SKM-1 treated with dmso at 0.1 percent for 144 hours (cell line): ENCODE measurements around the gene PRKN.
"Not testable (repeated sequence)": the region's sequence is repeated elsewhere in the genome, so short reads cannot be mapped to it uniquely, and the experiment has no call there.

Experiments
- DNase-seq: peaks from one replicate; lab custom pipeline; 2025; ENCODE audit not compliant: unreplicated experiment; lab: John Stamatoyannopoulos, UW

The PRKN gene

GRCh38 chr6:161830866-161831616, 896.5 kb downstream of the PRKN start:
- no peak for DNase-seq

- no peak for DNase-seq
Measured at GRCh38 chr6:161829291-161829729, 898.3 kb downstream of the PRKN start.

- DNase-seq: no peak
Measured at GRCh38 chr6:161828355-161828754, 899.2 kb downstream of the PRKN start.

- DNase-seq: no peak
Measured at GRCh38 chr6:161826512-161826911, 901.1 kb downstream of the PRKN start.

GRCh38 chr6:161822204-161822603, 905.4 kb downstream of the PRKN start:
- not testable (repeated sequence) for DNase-seq

- DNase-seq: no peak
Measured at GRCh38 chr6:161817881-161818280, 909.7 kb downstream of the PRKN start.

GRCh38 chr6:161815965-161816364, 911.6 kb downstream of the PRKN start:
- no peak for DNase-seq

- no peak for DNase-seq
Measured at GRCh38 chr6:161813156-161813555, 914.4 kb downstream of the PRKN start.

- DNase-seq: no peak
Measured at GRCh38 chr6:161809971-161810370, 917.6 kb downstream of the PRKN start.

- DNase-seq: no peak
Measured at GRCh38 chr6:161804838-161805237, 922.7 kb downstream of the PRKN start.

- DNase-seq: no peak
Measured at GRCh38 chr6:161803131-161803530, 924.4 kb downstream of the PRKN start.

- DNase-seq: no peak
Measured at GRCh38 chr6:161802231-161802630, 925.3 kb downstream of the PRKN start.

- no peak for DNase-seq
Measured at GRCh38 chr6:161798844-161799394, 928.6 kb downstream of the PRKN start.

- DNase-seq: no peak
Measured at GRCh38 chr6:161796681-161797080, 930.9 kb downstream of the PRKN start.

- DNase-seq: no peak
Measured at GRCh38 chr6:161792851-161793493, 934.6 kb downstream of the PRKN start.

- no peak for DNase-seq
Measured at GRCh38 chr6:161788531-161788930, 939.0 kb downstream of the PRKN start.

GRCh38 chr6:161772176-161772575, 955.4 kb downstream of the PRKN start:
- no peak for DNase-seq

- DNase-seq: no peak
Measured at GRCh38 chr6:161761966-161762365, 965.6 kb downstream of the PRKN start.

- DNase-seq: no peak
Measured at GRCh38 chr6:161755080-161755479, 972.5 kb downstream of the PRKN start.

- no peak for DNase-seq
Measured at GRCh38 chr6:161750686-161751085, 976.9 kb downstream of the PRKN start.

GRCh38 chr6:161749576-161749975, 978.0 kb downstream of the PRKN start:
- no peak for DNase-seq
